A549 (cell line): Measurements from ENCODE around the gene ANKRD6.

Experiments used
- JUN ChIP-seq, 2 experiments: fragments of >200 bp; sonication (Bioruptor Twin); formaldehyde crosslinking; IDR thresholded peaks; 2 replicates in 1 of 2; 3 replicates in 1 of 2; pipeline ENCODE4 v1.6.1; 2016 to 2017
- KDM5A ChIP-seq: fragments of 200-600 bp; sonication (generic); IDR thresholded peaks from 2 replicates; pipeline ENCODE4 v1.6.1; 2016; ENCODE audit warnings: antibody characterized with exemption, mild to moderate bottlenecking
- NR3C1 ChIP-seq: fragments of >200 bp; sonication (Bioruptor Twin); formaldehyde crosslinking; IDR thresholded peaks from 3 replicates; pipeline ENCODE4 v1.6.1; 2017
- PHF8 ChIP-seq: fragments of 200-600 bp; sonication (generic); IDR thresholded peaks from 2 replicates; pipeline ENCODE4 v1.6.1; 2016; ENCODE audit warnings: low read depth, mild to moderate bottlenecking, antibody characterized with exemption, moderate library complexity, borderline replicate concordance
- TF ChIP-seq, protein P1 (sequence below): fragments of >200 bp; sonication (Bioruptor Twin); formaldehyde crosslinking; IDR thresholded peaks from 3 replicates; pipeline ENCODE4 v1.5.1; 2016

DNA sequence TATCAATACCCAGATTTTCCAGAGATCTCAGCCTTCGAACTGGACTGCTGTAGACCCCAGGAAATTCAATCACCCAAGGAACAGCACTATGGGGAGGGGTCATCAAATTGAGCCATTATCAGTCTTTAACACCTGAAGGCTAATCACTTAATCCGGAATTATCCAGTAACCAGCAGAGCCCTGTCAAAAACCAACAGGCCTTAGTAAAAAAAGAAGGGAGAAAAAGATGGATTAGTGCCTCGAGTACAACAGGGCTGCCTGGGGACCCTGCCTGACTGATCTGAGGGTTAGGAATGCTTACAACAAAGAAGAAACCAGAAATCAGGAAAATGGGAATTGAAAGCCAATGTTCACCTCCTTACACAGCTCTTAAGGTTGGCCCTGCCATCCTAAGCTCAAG, 28.4 kb upstream of the ANKRD6 start:
- TF ChIP-seq JUN (IDR thresholded peaks at IDR 0.05): no peak
- TF ChIP-seq, protein P1, sequence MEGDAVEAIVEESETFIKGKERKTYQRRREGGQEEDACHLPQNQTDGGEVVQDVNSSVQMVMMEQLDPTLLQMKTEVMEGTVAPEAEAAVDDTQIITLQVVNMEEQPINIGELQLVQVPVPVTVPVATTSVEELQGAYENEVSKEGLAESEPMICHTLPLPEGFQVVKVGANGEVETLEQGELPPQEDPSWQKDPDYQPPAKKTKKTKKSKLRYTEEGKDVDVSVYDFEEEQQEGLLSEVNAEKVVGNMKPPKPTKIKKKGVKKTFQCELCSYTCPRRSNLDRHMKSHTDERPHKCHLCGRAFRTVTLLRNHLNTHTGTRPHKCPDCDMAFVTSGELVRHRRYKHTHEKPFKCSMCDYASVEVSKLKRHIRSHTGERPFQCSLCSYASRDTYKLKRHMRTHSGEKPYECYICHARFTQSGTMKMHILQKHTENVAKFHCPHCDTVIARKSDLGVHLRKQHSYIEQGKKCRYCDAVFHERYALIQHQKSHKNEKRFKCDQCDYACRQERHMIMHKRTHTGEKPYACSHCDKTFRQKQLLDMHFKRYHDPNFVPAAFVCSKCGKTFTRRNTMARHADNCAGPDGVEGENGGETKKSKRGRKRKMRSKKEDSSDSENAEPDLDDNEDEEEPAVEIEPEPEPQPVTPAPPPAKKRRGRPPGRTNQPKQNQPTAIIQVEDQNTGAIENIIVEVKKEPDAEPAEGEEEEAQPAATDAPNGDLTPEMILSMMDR: no peak
- TF ChIP-seq NR3C1: no peak
- TF ChIP-seq PHF8: no peak
- no peak for TF ChIP-seq KDM5A
